Glomerular visceral epithelial cell (primary cell): Measurements from ENCODE around the gene HEYL.
A peak's percentile ranks its signal among the peaks of the same experiment; 100 is the strongest.

ENCODE experiments used
- DNase-seq: peaks from one replicate; pipeline ENCODE4 v3.0.0-alpha.2; 2016; ENCODE audit errors: extremely low spot score

Gene HEYL

DNA sequence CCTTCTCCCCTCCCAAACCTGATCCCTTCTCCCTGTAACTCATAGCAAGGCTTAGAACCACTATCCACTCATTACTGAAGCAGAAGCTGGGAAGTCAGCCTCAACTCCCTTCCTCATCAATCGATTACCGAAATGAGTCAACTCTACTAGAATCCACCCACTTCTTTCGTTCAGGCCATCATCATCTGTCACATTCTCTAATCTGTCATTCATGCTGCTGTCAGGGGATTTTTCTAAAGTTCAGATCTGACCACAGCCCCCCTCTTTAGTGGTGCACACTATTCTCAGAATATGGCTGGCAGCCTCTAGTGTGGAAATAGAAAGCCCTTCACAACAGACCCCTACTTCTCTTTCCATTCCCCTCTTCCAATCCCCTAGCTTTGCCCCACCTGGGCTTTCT, 27.3 kb upstream of the HEYL start:
- no peak for DNase-seq

DNA sequence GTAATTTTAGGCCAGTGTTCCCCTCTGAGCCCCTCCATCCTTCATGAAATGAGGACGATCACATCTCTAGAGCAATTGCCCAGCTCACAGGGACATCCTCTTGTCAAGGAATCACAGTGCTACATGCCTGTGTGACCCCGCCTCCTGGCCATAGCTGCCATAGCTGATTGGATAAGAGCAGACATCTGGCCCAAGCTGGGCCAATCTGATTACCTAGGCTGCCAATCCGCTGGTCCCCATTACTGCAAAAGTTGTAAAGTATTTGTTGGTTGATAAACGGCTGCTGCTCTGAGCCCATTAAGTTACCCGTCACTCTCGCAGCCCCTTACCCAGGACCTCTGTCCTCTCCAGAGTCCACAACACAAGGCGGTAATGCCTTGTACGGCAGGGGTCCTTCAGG, 24.1 kb upstream of the HEYL start:
- no peak for DNase-seq

DNA sequence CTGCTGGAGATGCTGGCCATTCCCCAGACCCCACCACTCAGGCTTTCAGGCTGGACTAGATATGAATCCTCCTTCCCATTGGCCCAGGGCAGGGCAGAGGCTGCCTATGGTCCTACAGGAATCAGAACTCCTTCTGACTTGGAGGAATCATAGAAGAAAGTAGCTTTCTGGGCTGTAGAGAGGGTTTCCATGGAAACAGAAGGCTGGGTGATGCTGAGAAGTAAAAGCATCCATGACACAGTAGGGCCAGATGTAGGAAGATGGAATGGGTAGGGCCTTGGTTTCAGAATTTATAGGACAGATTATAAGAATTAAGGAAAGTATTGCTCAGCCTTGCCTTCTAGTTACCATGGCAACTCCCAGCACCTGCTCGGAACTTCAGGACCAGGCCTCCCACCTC, 23.4 kb upstream of the HEYL start:
- DNase-seq = no peak

DNA sequence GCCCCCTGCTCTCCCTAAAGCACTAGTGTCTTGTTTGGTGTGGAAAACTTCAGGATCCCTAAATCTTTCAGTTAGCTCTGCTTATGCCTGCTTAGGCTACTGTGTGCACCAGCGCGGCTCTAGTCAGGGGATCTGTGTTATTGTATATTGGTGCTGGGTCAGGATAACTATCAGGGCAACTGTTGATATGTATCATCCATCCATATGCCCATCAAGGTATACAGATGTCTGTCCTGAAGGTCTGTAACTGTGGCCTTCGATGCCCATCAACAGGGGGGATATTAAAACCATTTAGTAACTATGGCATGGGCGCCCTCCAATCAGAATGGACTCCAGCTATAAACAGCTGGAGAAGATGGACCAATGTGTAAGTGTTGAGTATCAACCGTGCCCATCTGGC, 20.1 kb upstream of the HEYL start:
- DNase-seq = no peak

- DNase-seq = no peak
Measured at GRCh38 chr1:39659110-39659509, 19.7 kb upstream of the HEYL start.

GRCh38 chr1:39657923-39658485, 18.6 kb upstream of the HEYL start:
- DNase-seq = peak; percentile 69

GRCh38 chr1:39657402-39657801, 18.0 kb upstream of the HEYL start:
- peak; percentile 31 for DNase-seq

DNA sequence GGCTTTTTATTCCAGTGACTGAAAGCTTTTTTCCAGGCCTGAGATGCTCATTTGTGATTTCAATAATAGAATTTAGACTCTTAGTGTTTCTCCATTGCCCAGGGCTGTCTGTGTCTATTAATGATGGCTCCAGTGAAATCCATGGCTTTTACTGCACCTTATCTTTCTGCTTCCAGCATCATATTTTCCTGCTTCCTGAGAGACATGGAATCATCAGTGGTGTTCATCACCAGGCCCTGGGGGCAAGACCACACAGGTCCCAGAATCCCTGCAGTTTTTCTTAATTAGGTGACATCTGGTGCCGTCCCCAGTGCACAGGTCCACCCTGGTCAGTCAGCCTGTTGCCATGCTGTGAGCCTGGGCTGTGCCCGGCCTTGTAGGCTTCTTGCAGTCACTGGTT, 16.9 kb upstream of the HEYL start:
- no peak for DNase-seq

DNA sequence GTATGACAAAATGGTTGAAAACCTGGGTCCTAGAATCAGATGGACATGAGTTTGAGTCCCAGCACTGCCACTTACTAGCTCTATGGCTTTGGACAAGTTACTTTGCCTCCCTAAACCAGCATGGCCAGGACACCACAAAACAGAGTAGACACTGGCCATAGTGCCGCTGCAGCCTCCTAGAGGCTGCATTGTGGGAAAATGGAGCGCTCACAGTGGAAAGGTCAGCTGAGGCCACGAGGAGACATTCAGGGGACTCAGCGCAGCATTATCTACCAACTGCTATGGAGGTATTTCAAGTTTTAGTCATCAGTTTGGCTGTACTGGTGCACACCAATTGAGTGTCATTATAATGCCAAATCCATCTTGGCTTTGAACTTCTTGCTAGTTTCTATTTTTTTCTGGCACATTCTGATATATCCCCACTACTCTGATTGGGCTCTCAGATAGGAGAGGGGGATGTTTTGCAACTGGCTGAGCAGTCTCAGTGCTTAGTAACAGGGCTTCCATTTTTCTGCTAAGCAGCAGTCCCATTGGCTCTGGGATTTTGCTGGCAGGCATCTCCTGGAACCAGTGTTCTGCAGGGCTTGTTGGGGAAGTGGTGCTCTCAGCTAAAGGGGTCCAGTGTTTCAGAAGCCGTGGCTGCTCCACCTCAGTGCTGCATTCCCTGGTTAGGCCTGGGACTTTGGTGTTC, 16.3 kb upstream of the HEYL start:
- DNase-seq = no peak

DNA sequence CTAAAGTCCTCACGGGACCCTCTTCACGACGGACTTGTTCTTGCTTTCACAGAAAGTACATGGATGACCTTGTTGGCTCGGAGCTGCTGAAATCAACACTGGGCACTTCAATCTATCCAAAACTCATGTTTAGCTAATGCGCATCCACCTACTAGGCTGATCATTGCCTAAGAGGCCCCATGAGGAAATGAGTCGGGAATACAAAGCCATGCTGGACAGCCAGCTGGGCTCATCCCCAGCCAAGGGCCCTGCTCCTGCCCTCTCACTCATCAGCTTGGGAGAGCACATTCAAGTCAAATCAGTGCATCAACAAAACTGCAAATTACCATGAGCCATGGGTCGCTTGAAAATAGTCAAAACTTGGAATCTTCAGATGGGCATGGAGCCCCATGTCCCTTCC, 14.8 kb upstream of the HEYL start:
- no peak for DNase-seq

DNA sequence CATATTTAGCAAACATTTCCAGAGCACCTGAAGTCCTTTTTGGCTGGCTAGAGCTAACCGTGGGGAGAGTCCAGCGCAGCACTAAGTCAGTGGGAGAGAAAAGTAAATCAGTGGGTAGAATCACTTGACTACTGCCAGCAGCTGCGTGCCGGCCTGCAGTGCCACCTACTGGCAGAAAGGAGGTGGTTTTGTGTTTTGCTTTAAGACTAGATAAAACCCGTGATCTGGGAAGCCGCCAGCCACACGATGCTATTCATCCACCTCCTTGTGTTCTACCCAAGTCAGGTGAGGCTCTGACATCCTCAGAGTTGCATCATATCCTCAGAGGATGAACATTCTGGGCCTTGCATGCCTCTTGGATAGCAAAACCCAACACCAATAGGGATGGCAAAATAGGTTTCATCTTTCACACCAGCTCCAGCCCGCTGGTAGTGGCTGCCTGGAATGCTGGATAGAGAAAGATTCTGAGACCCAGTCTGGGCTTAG, 14.1 kb upstream of the HEYL start:
- peak; percentile 81 for DNase-seq

- DNase-seq = no peak
Measured at GRCh38 chr1:39652554-39652953, 13.1 kb upstream of the HEYL start.

GRCh38 chr1:39652105-39652504, 12.7 kb upstream of the HEYL start:
- no peak for DNase-seq

- DNase-seq = no peak
Measured at GRCh38 chr1:39650431-39650830, 11.0 kb upstream of the HEYL start.

- no peak for DNase-seq
Measured at GRCh38 chr1:39649636-39650185, 10.3 kb upstream of the HEYL start.

- no peak for DNase-seq
Measured at GRCh38 chr1:39648496-39648895, 9.1 kb upstream of the HEYL start.

GRCh38 chr1:39647247-39647646, 7.8 kb upstream of the HEYL start:
- DNase-seq = no peak

- no peak for DNase-seq
Measured at GRCh38 chr1:39646232-39647081, 7.0 kb upstream of the HEYL start.

DNA sequence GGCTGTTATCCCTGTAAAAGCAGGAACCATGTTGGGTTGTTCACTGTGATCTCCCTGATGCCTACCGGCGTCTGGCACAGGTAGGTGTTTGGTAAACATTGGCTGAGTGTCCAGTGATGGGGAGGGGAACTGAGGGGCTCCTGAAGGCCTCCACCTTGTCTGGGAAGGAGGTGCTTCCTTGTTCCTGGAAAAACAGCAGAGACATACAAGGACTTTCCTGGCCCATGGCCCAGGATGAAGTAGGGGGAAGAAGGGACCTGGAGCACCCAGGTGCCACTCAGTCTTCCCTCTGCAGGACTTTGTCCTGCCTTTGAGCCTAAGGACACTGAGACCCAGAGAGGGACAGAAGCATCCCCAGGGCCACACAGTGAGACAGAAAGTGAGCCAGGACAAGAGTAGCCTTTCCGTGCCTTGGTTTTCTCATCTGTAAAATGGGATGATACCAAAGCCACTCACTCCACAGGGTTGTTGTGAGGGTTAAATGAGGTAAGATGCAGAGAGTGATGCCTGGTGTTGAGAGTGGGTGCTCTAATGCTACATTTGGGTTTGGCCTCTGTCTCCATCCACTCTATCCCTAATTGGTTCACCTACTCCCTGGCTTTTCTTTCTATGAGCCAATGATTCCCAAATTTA, 6.1 kb upstream of the HEYL start:
- no peak for DNase-seq

- DNase-seq = no peak
Measured at GRCh38 chr1:39643705-39644104, 4.3 kb upstream of the HEYL start.

DNA sequence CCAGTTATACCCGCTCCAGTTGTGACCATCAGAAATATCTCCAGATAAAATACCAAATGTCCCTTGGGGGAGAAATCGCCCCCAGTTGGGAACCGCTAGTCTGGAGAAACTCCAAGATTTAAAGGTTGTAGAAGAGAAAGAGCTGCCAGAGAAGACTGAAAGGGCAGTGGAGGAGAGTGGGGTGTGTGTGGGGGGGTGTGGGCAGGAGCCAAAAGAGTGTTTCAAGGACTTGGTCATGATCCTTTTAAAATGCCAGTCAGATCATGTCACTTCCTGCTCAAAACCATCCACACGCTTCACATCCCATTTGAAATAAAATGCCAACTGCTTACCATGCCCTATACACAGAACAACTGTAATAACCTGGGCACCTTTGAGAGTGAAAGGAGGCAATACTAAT, 3.4 kb upstream of the HEYL start:
- DNase-seq = peak; percentile 70

GRCh38 chr1:39640861-39641260, 1.4 kb upstream of the HEYL start:
- DNase-seq = peak; percentile 60
